ENCODE results near the gene LCE2B. TPM values are rescaled to one million over a fixed set of nuclear protein-coding genes. Genes with fewer than 3 reads are reported as not detected.

LCE2B gene
- not detected in 5 replicates for total RNA-seq (2022; extraction: Qiagen RNA extraction)

GRCh38 chr1:152685823-152686222, at the start of gene LCE2B:
Gene LCE2B, plus strand, starts transcription at chr1:152686123. Its CDS starts 721 bp downstream, at chr1:152686844.

GRCh38 chr1:152663098-152663497, 22.8 kb upstream of the LCE2B start, which contains the start of gene LCE2D:
Gene LCE2D, plus strand, starts transcription at chr1:152663380. Its CDS starts 726 bp downstream, at chr1:152664106.

GRCh38 chr1:152674983-152675382, 10.9 kb upstream of the LCE2B start, which contains the start of gene LCE2C:
Gene LCE2C, plus strand, starts transcription at chr1:152675279. Its CDS starts 737 bp downstream, at chr1:152676016.

GRCh38 chr1:152697701-152698600, 12.0 kb downstream of the LCE2B start, which contains the start of gene LCE2A:
Gene LCE2A, plus strand, starts transcription at chr1:152698345. Its CDS starts 557 bp downstream, at chr1:152698902.

GRCh38 chr1:152707860-152708259, 21.9 kb downstream of the LCE2B start, which contains the start of gene LCE4A:
Gene LCE4A, plus strand, starts transcription at chr1:152708160. Its CDS starts 916 bp downstream, at chr1:152709076.

Other genes with a start within 250 kb of the LCE2B start
- 0.20 TPM in 1 of 5 replicates, not detected in the others for gene LCE5A, start 175.3 kb upstream of the LCE2B start, total RNA-seq (2022; extraction: Qiagen RNA extraction)
- 0.29 to 0.70 TPM (median 0.32 TPM) in 5 replicates for gene CRCT1, start 171.6 kb upstream of the LCE2B start, total RNA-seq (2022; extraction: Qiagen RNA extraction)
- gene LCE3E, start 119.3 kb upstream of the LCE2B start, total RNA-seq (2022; extraction: Qiagen RNA extraction), result 0.30 TPM in 1 of 5 replicates, not detected in the others
- gene LCE3D, start 105.6 kb upstream of the LCE2B start, total RNA-seq (2022; extraction: Qiagen RNA extraction), result 2.6 to 3.6 TPM (median 3.1 TPM) in 5 replicates
- gene LCE3C, start 85.9 kb upstream of the LCE2B start, total RNA-seq (2022; extraction: Qiagen RNA extraction), result not detected in 5 replicates
- not detected in 5 replicates for gene LCE3B, start 72.3 kb upstream of the LCE2B start, total RNA-seq (2022; extraction: Qiagen RNA extraction)
- gene LCE3A, start 63.0 kb upstream of the LCE2B start, total RNA-seq (2022; extraction: Qiagen RNA extraction), result not detected in 5 replicates
- not detected in 5 replicates for gene LCE2D, start 22.7 kb upstream of the LCE2B start, total RNA-seq (2022; extraction: Qiagen RNA extraction)
- gene LCE2C, start 10.8 kb upstream of the LCE2B start, total RNA-seq (2022; extraction: Qiagen RNA extraction), result not detected in 5 replicates
- gene LCE2A, start 12.2 kb downstream of the LCE2B start, total RNA-seq (2022; extraction: Qiagen RNA extraction), result not detected in 5 replicates
- not detected in 5 replicates for gene LCE4A, start 22.0 kb downstream of the LCE2B start, total RNA-seq (2022; extraction: Qiagen RNA extraction)
- gene KPRP, start 71.9 kb downstream of the LCE2B start, total RNA-seq (2022; extraction: Qiagen RNA extraction), result not detected in 5 replicates
- gene LCE1F, start 89.0 kb downstream of the LCE2B start, total RNA-seq (2022; extraction: Qiagen RNA extraction), result not detected in 5 replicates
- 0.08 to 0.17 TPM (median 0.12 TPM) in 3 of 5 replicates, not detected in the others for gene LCE1E, start 100.1 kb downstream of the LCE2B start, total RNA-seq (2022; extraction: Qiagen RNA extraction)
- gene LCE1D, start 110.6 kb downstream of the LCE2B start, total RNA-seq (2022; extraction: Qiagen RNA extraction), result not detected in 5 replicates
- not detected in 5 replicates for gene LCE1C, start 120.5 kb downstream of the LCE2B start, total RNA-seq (2022; extraction: Qiagen RNA extraction)
- 0.11 TPM in 1 of 5 replicates, not detected in the others for gene LCE1B, start 125.8 kb downstream of the LCE2B start, total RNA-seq (2022; extraction: Qiagen RNA extraction)
- not detected in 5 replicates for gene LCE1A, start 141.3 kb downstream of the LCE2B start, total RNA-seq (2022; extraction: Qiagen RNA extraction)
- not detected in 5 replicates for gene LCE6A, start 156.7 kb downstream of the LCE2B start, total RNA-seq (2022; extraction: Qiagen RNA extraction)
- gene LCE7A, start 173.9 kb downstream of the LCE2B start, total RNA-seq (2022; extraction: Qiagen RNA extraction), result not detected in 5 replicates
- not detected in 5 replicates for gene SMCP, start 192.2 kb downstream of the LCE2B start, total RNA-seq (2022; extraction: Qiagen RNA extraction)
- 0.07 to 0.09 TPM (median 0.08 TPM) in 3 of 5 replicates, not detected in the others for gene IVL, start 222.4 kb downstream of the LCE2B start, total RNA-seq (2022; extraction: Qiagen RNA extraction)

Measured in A549 treated with Hydrocortisone at 1 μM for 4 hours (cell line).